ENCODE data around the gene SUPT3H. TPM values are rescaled to one million over a fixed set of nuclear protein-coding genes. Genes with fewer than 3 reads are reported as not detected.

The SUPT3H gene
- total and polyA plus RNA-seq, 2 of the 13 experiments (the other 11 are each of a cell fraction or from before 2014, with no cell fraction given) = 11.9 to 36.1 TPM

DNA sequence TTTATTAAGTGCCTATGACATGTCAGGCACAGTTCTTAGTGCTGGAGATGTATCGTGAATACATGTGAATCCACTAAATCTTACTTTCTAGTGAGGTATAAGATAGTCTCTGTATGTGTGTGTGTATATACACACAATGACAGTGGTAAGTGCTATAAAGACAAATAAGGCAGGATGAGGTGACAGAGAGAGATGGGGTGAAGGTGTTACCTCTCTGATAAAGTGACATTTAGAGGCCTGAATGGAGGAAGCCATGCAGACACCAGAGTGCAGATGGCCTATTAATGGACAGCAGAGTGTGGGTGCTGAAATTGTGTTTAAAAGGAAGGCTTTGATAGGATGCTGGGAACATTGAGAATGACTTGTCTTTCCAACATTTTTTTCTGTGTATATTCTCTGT lies 535.9 kb downstream of the SUPT3H start:
- in situ Hi-C loops (cut with HindIII; ENCODE audit: extremely low pct_ligation_motif_present, low pct_unique_long_range_greater_than_20kb) (no loop called here), intact Hi-C loops (cut with micrococcal nuclease; ENCODE audit: unreplicated experiment) (no loop called here)
- WGBS (ENCODE audit: low lambda C conversion rate) = 98% methylated on average over 1 of the region's 1 CpG
- no peaks in the 10 kb centered on the region for H3K36me3 ChIP-seq (replicated peaks in 1 of 2; ENCODE audit: control insufficient read depth in 1 of 2, insufficient read depth in 2 of 2, low read length in 2 of 2)
- ATAC-seq (no peak), DNase-seq (ENCODE audit: low spot score) (no peak), FAIRE-seq (no peak)
- H3K27ac ChIP-seq (ENCODE audit: extremely low read length, insufficient read depth, low read length) = no peak overlapping the region
- H3K9ac ChIP-seq (ENCODE audit: insufficient read depth, low read depth, low read length) = no peak overlapping the region
- no peaks in the 10 kb centered on the region for H3K9me3 ChIP-seq (ENCODE audit: low read length)
- ChIA-PET CTCF (ENCODE audit: low intra/inter-chr PET ratio, low total read pairs) (no interaction called here), POLR2A (no interaction called here)
- BruUV-seq (replicated peaks) = no TSS peak
- H2AFZ ChIP-seq (ENCODE audit: low read length) = no peak overlapping the region
- H3K4me2 ChIP-seq (ENCODE audit: low read depth, low read length) = no peak overlapping the region
- no peaks in the 10 kb centered on the region for H3K27me3 ChIP-seq (ENCODE audit: control insufficient read depth in 1 of 2, insufficient read depth in 2 of 2, low read length in 2 of 2)
- no peaks in the 10 kb centered on the region for H4K20me1 ChIP-seq (ENCODE audit: insufficient read depth, low read length)
- peaks cover 14% of the 10 kb centered on the region; the same call in 1 of the 2 replicates for H3K4me1 ChIP-seq (ENCODE audit: insufficient read depth, low read length)
- H3K79me2 ChIP-seq (ENCODE audit: insufficient read depth, low read length) = no peaks in the 10 kb centered on the region
- H3K4me3 ChIP-seq (replicated peaks in 1 of 3; ENCODE audit: insufficient read depth in 1 of 3, low read depth in 2 of 3, low read length in 3 of 3) = no peak overlapping the region
- no peak for TF ChIP-seq MTF2 (CRISPR knock-in tag; IDR thresholded peaks at IDR 0.05; ENCODE audit: borderline replicate concordance)
- no peak for TF ChIP-seq ZC3H13 (CRISPR knock-in tag; IDR thresholded peaks at IDR 0.05)
- TF ChIP-seq, protein P1, sequence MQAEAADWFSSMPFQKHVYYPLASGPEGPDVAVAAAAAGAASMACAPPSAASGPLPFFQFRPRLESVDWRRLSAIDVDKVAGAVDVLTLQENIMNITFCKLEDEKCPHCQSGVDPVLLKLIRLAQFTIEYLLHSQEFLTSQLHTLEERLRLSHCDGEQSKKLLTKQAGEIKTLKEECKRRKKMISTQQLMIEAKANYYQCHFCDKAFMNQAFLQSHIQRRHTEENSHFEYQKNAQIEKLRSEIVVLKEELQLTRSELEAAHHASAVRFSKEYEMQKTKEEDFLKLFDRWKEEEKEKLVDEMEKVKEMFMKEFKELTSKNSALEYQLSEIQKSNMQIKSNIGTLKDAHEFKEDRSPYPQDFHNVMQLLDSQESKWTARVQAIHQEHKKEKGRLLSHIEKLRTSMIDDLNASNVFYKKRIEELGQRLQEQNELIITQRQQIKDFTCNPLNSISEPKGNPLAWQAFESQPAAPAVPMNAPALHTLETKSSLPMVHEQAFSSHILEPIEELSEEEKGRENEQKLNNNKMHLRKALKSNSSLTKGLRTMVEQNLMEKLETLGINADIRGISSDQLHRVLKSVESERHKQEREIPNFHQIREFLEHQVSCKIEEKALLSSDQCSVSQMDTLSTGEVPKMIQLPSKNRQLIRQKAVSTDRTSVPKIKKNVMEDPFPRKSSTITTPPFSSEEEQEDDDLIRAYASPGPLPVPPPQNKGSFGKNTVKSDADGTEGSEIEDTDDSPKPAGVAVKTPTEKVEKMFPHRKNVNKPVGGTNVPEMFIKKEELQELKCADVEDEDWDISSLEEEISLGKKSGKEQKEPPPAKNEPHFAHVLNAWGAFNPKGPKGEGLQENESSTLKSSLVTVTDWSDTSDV (CRISPR knock-in tag; IDR thresholded peaks at IDR 0.05) = no peak
- TF ChIP-seq EP300 (IDR thresholded peaks at IDR 0.05; ENCODE audit: low read depth in 2 of 2, low read length in 2 of 2) = no peak
- no peak for TF ChIP-seq EP300 (CRISPR knock-in tag; IDR thresholded peaks at IDR 0.05; ENCODE audit: borderline replicate concordance)
- TF ChIP-seq RORA (CRISPR knock-in tag; IDR thresholded peaks at IDR 0.05) = no peak
- TF ChIP-seq, protein P2, sequence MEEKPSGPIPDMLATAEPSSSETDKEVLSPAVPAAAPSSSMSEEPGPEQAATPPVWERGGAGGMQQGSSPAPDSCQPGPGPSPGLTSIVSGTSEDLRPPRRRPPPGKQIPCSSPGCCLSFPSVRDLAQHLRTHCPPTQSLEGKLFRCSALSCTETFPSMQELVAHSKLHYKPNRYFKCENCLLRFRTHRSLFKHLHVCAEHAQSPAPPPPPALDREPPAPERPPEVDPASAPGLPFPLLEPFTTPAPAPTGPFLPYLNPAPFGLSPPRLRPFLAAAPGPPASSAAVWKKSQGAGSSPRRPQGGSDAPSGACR (CRISPR knock-in tag; IDR thresholded peaks at IDR 0.05) = no peak
- TF ChIP-seq, protein P3, sequence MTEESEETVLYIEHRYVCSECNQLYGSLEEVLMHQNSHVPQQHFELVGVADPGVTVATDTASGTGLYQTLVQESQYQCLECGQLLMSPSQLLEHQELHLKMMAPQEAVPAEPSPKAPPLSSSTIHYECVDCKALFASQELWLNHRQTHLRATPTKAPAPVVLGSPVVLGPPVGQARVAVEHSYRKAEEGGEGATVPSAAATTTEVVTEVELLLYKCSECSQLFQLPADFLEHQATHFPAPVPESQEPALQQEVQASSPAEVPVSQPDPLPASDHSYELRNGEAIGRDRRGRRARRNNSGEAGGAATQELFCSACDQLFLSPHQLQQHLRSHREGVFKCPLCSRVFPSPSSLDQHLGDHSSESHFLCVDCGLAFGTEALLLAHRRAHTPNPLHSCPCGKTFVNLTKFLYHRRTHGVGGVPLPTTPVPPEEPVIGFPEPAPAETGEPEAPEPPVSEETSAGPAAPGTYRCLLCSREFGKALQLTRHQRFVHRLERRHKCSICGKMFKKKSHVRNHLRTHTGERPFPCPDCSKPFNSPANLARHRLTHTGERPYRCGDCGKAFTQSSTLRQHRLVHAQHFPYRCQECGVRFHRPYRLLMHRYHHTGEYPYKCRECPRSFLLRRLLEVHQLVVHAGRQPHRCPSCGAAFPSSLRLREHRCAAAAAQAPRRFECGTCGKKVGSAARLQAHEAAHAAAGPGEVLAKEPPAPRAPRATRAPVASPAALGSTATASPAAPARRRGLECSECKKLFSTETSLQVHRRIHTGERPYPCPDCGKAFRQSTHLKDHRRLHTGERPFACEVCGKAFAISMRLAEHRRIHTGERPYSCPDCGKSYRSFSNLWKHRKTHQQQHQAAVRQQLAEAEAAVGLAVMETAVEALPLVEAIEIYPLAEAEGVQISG (CRISPR knock-in tag; IDR thresholded peaks at IDR 0.05) = no peak
- no peak for TF ChIP-seq ZNF547 (CRISPR knock-in tag; IDR thresholded peaks at IDR 0.05)
- TF ChIP-seq ZNF207 (IDR thresholded peaks at IDR 0.05; ENCODE audit: borderline replicate concordance) = no peak
- TF ChIP-seq ZNF747 (CRISPR knock-in tag; IDR thresholded peaks at IDR 0.05; ENCODE audit: borderline replicate concordance) = no peak
- TF ChIP-seq, protein P4, sequence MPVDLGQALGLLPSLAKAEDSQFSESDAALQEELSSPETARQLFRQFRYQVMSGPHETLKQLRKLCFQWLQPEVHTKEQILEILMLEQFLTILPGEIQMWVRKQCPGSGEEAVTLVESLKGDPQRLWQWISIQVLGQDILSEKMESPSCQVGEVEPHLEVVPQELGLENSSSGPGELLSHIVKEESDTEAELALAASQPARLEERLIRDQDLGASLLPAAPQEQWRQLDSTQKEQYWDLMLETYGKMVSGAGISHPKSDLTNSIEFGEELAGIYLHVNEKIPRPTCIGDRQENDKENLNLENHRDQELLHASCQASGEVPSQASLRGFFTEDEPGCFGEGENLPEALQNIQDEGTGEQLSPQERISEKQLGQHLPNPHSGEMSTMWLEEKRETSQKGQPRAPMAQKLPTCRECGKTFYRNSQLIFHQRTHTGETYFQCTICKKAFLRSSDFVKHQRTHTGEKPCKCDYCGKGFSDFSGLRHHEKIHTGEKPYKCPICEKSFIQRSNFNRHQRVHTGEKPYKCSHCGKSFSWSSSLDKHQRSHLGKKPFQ (CRISPR knock-in tag; IDR thresholded peaks at IDR 0.05; ENCODE audit: insufficient replicate concordance) = no peak

Measured in HepG2 (cell line).